Esophagus mucosa (tissue), 1 donor: ENCODE measurements around the gene YY2. TPM values are rescaled to one million over a fixed set of nuclear protein-coding genes. Genes with fewer than 3 reads are reported as not detected.
"Not testable (repeated sequence)": the region's sequence is repeated elsewhere in the genome, so short reads cannot be mapped to it uniquely, and the experiment has no call there.

Experiments used
- ATAC-seq: fragments of 200-7000 bp; cut with Tn5 transposase; one replicate; pipeline ENCODE4 v1.9.1; 2020
- total RNA-seq: library from RNA; stranded (reverse); gene quantifications from one replicate; pipeline ENCODE4 v1.2.4, GENCODE V29; 2023
- donor health status: DM: yes; HTN: yes; CAD: no.

Gene YY2
- total RNA-seq = 0.56 TPM

DNA sequence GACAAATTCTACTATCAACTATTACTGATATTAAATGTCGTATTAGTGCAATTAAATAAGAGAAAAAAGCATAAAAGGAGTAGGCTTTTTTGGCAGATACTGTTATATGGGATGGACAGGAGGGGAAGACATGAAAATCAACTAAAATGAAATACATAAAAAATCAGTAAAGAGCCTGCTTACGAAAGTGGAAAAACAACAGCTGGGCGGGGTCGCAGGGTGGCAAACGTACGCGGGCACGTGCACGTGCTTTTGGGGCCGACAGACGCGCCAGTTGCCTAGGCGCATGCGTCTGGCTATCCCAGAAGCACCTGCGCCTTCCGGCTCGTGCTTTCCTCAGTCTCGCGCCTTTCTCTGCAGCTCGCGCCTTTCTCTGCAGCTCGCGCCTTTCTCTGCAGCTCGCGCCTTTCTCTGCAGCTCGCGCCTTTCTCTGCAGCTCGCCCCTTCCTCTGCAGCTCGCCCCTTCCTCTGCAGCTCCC lies at the start of gene YY2:
YY2 (plus strand) TSS at position 51 of the 479 bp plus-strand sequence. CDS start 498 bp downstream, outside the sequence.
- no peak for ATAC-seq

DNA sequence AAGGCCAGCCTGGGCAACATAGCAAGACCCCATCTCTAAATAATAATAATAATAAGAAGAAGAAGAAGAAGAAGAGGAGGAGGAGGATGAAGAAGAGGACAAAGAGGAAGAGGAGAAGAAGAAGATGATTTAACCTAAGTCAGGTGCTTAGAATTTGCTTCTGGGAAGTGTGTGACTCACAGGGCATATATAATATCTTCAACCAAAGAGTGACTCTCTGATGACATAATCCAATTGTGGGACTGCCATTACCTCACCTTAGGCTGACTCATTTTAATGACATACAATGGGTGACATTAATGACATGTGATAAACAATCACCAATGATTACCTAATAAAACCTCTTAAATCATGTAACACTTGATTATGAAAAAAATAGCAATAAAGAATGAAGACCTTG lies 49.1 kb upstream of the YY2 start:
- peak; percentile 54 for ATAC-seq

DNA sequence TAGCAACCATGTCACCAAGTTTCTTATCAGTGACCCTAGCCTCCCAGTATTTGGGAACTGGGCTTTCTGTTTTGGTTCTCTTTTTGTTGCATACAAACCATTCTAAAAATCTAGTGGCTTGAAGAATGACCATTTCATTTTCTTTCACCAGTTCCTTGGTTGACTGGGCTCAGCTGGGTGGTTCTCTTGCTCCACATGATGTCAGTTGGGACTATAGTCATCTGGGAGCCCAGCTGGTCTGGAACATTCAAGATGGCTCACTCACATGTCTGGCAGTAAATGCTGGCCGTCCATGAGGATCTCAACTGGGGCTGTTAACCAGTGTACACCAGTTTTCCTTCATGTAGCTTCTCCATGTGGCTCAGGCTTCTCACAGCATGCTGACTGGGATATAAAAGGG lies 44.0 kb upstream of the YY2 start:
- ATAC-seq = no peak

DNA sequence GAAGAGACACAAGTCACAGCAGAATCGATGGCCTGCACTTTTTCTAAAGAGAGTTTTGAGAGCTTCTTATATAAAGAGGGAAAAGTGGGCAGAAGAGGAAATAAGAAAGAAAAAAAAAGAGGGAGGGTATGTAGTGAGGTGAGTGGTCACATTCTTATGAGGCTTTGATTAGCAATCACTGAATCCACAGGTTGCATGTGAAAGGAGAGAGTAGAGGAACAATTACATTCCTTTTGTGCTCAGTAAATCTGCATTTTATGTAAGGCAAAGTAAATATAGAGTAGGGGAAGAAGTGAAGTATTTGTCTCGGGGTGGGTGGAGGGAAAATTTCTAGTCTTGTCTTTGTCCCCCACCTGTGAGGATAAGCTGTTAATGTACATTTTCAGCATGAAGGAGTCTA lies 43.2 kb upstream of the YY2 start:
- no peak for ATAC-seq

DNA sequence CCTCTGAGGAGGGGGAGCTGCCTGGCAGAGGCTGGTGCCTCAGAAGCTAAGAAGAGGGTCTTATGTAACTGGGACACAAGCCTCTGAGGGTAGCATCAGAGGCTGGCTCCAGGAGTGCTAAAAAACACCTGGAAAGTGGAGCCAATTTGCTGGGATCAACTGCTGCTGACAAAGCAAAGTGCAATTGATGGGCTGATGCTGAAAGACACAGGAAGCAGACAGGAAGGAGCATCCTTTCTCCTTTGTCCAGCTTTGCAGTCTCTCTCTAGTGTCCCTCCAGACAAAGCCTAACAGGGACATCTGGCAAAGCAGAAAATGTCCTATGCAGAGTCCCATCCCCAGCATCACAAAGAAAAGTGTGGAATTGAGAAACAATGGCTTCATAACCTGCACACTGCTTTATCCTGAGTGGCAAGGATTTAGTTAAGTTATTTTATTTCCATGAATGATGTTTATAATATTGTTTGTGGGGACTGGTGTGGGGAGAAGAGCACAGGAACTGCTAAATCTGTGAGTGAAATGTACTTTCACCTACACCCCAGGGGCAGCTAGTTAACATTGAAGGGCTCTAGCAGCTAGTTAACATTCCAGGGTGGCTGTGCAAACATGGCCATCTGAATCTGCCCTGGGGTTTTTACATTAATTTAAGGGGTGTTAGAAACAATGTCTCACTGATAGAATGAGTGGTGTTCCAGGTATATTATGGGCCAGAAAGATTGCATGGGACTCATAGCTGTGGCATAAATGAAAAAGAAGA lies 42.0 kb upstream of the YY2 start:
- no peak for ATAC-seq

DNA sequence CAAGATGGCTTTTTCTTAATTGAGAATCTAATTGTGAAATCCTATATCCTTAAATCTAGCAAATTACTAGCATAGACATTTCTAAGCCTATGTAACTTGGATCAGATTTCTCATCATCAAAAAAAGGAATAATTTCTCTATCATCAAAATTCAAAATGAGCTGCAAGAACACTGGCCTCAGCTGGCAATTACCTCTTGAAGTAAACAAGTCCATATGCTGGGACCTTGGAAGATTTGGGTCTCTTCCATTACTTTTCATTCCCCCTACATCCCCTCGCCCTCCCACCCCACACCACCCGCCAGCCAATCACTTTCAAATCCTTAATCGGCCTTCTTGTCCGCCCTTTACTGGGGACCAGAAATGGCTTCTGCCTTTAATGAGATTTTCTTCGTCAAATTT lies 39.7 kb upstream of the YY2 start:
- no peak for ATAC-seq

DNA sequence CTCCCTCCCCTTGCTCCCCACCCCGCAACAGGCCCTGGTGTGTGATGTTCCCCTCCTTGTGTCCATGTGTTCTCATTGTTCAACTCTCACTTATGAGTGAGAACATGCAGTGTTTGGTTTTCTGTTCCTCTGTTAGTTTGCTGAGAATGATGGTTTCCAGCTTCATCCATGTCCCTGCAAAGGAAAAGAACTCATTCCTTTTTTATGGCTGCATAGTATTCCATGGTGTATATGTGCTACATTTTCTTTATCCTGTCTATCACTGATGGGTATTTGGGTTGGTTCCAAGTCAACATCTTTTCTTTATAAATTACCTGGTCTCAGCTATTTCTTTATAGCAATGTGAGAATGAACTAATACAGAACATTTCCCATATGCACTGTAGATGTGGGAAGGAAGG lies 35.6 kb upstream of the YY2 start:
- ATAC-seq = not testable (repeated sequence)

DNA sequence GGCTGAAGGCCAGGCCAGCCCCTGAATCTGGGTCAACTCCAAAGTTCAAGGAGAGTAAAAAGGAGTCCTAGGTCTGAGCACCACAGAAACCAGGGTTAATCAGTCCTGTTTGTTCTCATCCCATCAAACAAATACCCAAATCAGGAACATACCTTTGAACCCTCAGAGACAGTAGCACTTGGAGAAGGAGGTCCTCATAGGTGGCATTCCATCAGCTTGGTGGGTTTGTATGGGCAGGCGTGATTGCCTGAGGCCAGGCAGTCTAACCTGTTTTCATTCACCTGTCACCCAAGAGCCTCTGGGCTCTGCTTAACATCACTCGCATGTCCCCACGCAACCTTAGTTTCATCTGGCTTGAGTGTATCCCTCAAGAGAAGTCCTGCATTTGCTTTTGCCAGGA lies 33.9 kb upstream of the YY2 start:
- ATAC-seq = no peak

DNA sequence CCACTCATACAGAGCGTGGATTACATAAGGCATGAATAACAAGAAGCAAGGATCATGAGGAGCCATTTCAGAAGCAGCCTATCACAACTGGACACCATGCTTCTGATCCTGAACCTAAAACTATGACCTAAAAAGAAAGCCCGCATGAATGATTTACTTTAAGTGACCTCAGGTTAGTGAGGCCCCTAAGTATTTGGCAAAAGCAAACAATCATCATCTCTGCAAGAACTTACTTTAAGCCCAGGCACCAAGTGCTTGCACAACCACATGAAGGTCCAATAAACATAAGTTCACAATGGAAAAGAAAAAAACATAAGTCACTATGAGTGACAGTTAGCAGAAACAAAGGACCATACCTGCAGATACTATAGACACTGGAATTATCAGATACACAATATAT lies 24.3 kb upstream of the YY2 start:
- no peak for ATAC-seq

DNA sequence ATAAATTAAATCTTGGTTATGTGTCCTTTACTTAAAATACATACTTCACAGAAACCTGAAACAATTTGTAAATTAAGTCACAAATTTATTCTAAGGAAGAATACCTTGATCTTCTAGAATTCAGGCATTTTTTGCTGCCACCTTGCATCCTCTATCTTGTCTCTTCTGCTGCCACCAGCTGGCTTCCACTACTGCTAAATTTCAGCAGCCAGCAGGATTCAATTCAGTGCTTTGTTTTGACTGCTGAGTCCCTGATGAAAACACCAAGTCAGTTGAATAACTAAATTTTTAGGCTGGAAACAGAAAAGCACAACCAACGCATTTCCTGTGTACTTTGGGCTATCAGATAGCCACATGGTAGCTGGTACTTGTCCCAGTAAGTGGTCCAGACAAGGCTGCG lies 18.7 kb upstream of the YY2 start:
- ATAC-seq = no peak

DNA sequence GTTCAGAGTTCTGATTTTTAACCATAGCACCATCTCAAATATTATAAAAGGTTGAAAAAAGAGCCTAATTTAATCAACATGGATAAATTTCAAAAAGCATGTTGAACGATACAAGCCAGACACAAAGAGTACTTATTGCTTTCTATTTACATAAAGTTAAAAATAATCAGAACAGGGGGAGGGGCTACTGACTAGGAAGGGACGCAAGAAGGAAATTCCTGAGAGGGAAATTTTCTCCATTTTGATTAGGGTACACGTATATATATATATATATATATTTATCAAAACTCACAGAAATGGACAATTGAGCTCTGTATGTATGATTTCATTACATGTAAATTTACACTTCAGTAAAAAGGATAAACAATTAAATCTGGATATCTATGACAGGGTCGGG lies 16.9 kb upstream of the YY2 start:
- ATAC-seq = no peak

DNA sequence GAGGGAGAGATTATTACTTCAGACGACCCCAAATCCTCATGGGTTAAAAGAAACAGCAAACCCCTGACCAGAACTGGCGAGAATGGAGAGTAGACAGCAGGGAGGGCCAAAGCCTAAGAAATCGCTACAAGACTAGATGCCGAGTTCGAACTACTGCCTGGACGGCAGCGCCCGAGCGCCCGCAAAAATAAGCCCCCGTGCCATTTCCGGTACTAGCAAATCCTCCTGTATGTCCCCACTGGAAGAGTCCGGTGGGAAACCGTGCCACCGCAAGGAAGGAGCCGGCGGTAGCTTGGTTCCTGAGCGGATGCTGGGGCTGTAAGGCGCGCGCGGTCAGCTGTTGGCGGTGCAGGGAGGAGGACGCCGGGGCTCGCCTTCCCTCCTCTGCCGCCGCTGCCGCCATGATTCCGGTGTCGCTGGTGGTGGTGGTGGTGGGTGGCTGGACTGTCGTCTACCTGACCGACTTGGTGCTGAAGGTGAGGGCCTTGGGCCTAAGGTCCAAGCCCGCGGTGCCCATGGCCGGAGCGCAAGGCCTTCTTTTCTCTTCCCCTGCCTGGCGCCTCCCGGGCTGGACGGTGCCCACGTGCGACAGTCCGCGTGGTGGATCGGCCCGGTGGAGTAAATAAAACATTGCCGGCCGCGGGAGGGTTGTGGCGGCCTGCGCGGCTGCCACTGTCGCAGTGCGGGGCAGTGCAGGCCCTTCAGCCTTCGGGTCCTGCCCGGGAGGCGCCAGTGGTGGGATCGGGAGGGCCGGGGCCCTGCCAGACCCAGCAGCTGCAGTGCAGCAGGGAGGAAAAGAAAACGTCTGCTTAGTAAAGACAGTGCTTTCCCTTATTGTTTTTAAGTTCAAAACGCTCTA lies 16.2 kb upstream of the YY2 start, which contains the start of gene MBTPS2:
MBTPS2 (plus strand) TSS at position 284 of the 859 bp plus-strand sequence; CDS start at position 402, 118 bp downstream.
- peak; percentile 98 for ATAC-seq

DNA sequence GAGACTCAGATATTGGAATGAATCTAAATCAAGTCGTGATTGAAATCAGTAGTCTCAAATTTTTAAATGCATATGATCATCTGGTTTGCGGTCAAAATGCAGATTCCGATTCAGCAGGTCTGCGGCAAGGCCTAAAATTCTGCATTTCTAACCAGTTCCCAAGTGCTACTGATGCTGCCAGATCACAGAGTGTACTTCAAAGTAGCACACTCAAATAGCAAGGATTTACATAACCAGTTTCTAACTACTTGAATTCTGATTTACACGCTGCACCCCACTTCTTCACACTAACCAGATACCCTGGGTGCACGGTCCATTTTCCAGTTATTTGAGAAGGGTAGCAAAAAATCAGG lies 15.6 kb upstream of the YY2 start:
- no peak for ATAC-seq

DNA sequence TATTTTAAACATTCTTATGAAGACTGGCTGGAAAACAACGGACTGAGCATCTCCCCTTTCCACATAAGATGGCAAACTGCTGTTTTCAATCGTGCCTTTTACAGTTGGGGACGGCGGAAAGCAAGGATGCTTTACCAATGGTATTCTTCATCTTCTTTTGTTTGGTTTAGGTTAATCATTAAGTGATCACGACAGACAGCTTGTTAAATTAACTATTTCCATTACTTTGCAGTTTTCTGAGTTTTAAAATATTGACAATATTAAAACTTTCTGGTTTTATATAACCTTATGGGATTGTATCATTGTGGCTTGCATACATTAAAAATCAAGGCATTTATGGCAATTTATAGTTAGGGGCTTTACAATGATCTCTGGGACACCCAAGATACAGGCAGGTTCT lies 12.6 kb upstream of the YY2 start:
- ATAC-seq = no peak

DNA sequence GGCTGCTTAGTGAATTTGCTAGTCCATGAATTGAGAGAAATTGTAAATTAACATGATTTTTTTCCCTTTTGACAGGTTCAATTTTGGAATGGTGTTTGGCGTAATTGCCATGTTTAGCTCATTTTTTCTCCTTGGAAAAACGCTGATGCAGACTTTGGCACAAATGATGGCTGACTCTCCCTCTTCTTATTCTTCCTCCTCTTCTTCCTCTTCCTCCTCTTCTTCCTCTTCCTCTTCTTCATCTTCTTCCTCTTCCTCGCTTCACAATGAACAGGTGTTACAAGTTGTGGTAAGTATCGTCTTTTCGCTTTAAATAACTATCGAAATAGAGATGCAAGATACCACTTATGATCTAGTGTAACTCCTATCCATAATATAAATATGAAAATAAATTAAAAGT lies 10.7 kb upstream of the YY2 start:
- no peak for ATAC-seq

DNA sequence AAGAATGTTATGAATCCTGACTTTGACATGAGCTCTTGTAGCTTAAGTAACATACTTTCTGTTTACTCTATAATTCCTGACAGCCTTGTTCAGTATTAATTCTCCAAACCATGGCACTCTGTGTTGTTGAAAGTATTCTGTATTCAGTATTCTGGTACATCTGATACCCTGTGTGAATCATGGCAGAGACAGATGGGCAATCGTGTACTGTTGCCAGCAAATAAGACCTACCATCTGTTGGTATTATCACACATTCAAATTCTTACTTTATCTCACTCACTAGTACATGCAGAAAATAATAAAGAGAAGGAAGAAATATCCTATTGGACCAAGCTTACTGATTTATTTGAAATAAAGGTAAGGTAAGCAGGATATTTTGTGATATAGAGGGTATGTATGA lies 8.4 kb upstream of the YY2 start:
- no peak for ATAC-seq

DNA sequence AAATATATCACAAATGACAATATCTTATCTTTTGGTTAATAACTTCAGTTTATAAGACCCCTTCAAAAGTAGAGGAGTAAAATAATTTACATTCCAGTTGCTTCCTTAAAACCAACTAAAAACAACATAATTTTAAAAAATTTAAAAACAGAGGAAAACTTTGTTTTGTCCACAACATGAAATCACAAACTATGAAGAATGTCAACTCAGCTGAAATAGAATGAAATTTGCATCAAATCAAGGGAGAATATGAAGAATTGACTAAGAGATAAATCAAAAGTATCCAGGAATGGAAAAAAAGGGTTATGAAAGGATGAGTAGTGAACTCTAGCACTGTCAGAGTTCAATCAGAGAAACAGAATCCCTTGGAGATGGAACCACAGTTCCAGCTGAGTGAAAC lies 2.2 kb upstream of the YY2 start:
- ATAC-seq = no peak

DNA sequence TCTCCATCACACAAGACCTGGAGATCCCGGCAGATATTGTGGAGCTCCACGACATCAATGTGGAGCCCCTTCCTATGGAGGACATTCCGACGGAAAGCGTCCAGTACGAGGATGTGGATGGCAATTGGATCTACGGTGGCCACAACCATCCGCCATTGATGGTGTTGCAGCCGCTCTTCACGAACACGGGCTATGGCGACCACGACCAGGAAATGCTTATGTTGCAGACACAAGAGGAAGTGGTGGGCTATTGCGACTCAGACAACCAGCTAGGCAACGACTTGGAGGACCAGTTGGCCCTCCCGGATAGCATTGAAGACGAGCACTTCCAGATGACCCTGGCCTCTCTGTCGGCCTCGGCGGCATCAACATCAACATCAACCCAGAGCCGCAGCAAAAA lies 717 bp downstream of the YY2 start:
- ATAC-seq = no peak

DNA sequence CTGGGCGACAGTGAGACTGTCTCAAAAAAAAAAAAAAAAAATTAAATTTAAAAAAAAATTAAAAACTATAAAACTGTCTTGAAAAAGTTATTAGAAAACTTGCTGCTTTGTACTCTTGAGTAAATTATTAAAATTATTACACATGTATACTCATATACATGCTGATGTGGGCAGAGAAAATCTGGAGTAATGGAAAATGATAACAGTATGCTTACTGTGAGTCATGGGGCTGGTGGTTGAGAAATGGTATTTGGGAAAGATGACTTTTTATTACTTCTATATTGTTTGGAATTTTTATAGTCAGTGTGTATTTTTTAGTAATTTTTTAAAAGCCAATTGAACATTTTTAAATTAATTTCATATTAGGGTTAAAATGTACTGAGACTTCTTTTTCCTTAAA lies 7.5 kb downstream of the YY2 start:
- ATAC-seq = no peak

DNA sequence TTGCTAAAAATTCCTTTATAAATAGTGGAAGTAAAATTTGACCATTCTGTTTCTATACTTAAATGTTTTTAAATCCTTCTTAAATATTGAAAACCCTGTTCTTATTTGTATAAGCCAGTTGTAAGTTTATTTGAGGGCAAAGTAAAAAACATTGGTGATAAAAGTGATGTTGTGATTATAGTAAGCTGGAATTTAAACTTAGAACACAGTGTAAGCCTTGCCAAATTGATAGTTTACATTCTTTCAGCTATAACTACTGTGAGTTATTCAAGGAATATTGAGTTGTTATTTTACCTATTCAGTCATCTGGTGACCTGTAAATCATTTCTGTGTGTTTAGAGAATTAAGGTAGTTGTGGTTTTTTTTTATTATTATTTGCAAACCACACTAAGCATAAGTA lies 9.6 kb downstream of the YY2 start:
- no peak for ATAC-seq

DNA sequence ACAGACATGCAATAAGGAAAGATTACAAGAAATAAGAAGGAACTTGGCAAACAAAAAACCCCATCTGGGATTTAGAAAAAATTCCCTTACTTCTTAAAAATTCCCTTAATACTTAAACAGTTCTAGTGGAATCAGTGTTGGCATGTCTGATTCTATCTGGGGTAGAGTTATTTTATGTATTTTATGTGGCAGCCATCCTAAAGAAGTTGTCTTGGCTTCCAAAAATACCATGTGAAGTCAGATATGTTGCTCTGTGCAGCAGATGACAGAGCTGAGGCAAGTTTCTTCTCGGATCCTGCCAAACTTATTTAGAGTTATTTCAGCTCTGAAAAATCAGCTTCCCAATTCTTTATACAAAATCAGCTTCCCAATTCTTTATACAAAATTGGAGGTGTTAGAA lies 14.7 kb downstream of the YY2 start:
- no peak for ATAC-seq

DNA sequence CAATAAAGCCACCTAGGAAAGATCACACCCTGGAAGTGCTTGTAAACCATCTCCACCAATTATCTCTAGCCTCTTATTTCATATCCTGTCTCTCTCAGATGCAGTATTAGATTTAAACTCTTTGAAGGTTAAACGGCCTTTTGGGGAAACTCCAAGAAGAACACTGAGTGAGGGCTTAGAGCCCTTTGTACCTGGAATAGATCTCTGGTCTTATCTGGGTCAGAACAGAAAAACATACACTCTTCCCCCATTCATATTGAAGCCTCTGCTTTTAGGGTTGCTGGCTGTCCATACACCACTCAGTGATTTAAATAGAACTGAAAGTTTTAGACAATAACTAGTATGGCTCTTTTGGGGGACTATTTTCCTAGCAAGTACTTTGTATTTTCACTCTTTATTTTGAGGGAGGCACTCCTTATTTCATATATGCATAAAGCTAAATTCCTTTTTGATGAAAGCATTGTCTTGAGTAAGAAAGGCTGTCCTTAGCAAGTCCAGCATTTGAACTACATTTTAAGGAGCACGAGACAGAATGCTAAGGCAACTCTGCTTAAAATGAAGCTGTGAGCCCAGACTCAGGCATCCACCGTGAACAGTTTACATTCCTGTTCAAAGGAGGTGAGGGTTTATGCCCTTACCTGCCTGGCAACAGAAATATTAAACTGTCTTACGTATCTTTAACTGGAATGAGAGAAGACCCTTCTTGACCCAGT lies 17.4 kb downstream of the YY2 start:
- no peak for ATAC-seq

DNA sequence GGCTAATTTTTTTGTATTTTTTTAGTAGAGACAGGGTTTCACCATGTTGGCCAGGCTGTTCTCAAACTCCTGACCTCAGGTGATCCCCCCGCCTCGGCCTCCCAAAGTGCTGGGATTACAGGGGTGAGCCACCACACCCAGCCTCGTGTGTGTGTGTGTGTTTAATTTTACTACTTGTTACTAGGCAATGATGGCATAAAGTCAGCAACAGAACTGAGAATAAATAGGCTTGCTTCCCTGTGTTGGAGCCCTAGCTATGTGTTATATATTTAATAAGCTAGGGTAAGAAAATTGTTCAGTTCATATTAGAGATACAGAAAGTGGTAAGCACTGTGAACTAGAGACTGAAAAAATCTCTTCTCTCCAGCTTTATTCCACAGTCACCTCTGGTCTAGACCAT lies 18.4 kb downstream of the YY2 start:
- not testable (repeated sequence) for ATAC-seq
